ENCODE results near the gene MNX1. TPM values are rescaled to one million over a fixed set of nuclear protein-coding genes. Genes with fewer than 3 reads are reported as not detected.

The MNX1 gene
- total and polyA plus RNA-seq, 2 of the 4 experiments (the other 2 are of a cell fraction): not detected

- Histone ChIP-seq H3K4me1 (ENCODE audit: control insufficient read depth, insufficient read depth, low read length) (no peaks in the 10 kb centered on the region), H3K36me3 (ENCODE audit: control insufficient read depth, insufficient read depth, low read length) (no peaks in the 10 kb centered on the region), H2BK120ac (ENCODE audit: low read depth, low read length) (no peak overlapping the region), H3K27me3 (ENCODE audit: control insufficient read depth, insufficient read depth, low read length) (peaks cover 2% of the 10 kb centered on the region; the same call in 1 of the 2 replicates), H2BK5ac (ENCODE audit: low read depth, low read length, poor library complexity, severe bottlenecking) (no peak overlapping the region), H3K9me1 (ENCODE audit: insufficient read depth, low read length) (no peaks in the 10 kb centered on the region), H3K23ac (ENCODE audit: low read depth, low read length) (no peak overlapping the region), H3K9ac (ENCODE audit: low read depth, low read length) (no peak overlapping the region), H3K4me3 (ENCODE audit: insufficient read depth, low read depth, low read length) (no peak overlapping the region), H4K5ac (ENCODE audit: low read depth, low read length) (no peak overlapping the region), H4K8ac (ENCODE audit: low read depth in 2 of 2, low read length in 2 of 2) (no peak overlapping the region), H4K20me1 (ENCODE audit: insufficient read depth, low read length) (no peaks in the 10 kb centered on the region), H3K27ac (ENCODE audit: insufficient read depth, low read length) (no peak overlapping the region), H3K9me3 (ENCODE audit: control insufficient read depth, insufficient read depth, low read length) (no peaks in the 10 kb centered on the region), H4K91ac (ENCODE audit: insufficient read depth, low read depth, low read length) (no peak overlapping the region), H3K18ac (ENCODE audit: low read depth, low read length) (no peak overlapping the region), H2AFZ (replicated peaks; ENCODE audit: low read length, poor library complexity) (no peak overlapping the region), H3K79me1 (ENCODE audit: low read depth in 1 of 2, low read length in 2 of 2) (no peaks in the 10 kb centered on the region), H3K4me2 (ENCODE audit: low read depth, low read length) (no peak overlapping the region), H2AK9ac (replicated peaks; ENCODE audit: low read depth, low read length, poor library complexity) (no peak overlapping the region), H3K4ac (ENCODE audit: low read depth, low read length) (no peak overlapping the region), H2BK20ac (ENCODE audit: low read depth, low read length) (no peak overlapping the region), H3K14ac (replicated peaks; ENCODE audit: low read depth, low read length) (no peak overlapping the region), H2AK5ac (ENCODE audit: low read depth, low read length) (no peak overlapping the region), H3K56ac (ENCODE audit: extremely low read depth, insufficient read depth, low read length) (no peak overlapping the region), H2BK15ac (ENCODE audit: low read depth, low read length) (no peak overlapping the region)
- in situ Hi-C loops (cut with MboI; ENCODE audit: low sequenced_read_pairs): no loop called here
- no TSS peak for BruUV-seq (replicated peaks)
- TF ChIP-seq MXI1 (IDR thresholded peaks at IDR 0.05; ENCODE audit: borderline replicate concordance, low read depth, low read length): no peak
- TF ChIP-seq ELK1 (IDR thresholded peaks at IDR 0.05; ENCODE audit: borderline replicate concordance, low read depth, low read length): no peak
- no peak for TF ChIP-seq MAFK (IDR thresholded peaks at IDR 0.05; ENCODE audit: low read depth, low read length)
- TF ChIP-seq FOS (IDR thresholded peaks at IDR 0.05; ENCODE audit: low read depth, low read length): no peak
- TF ChIP-seq SMC3 (IDR thresholded peaks at IDR 0.05; ENCODE audit: low read depth, low read length): no peak
- TF ChIP-seq CHD1 (IDR thresholded peaks at IDR 0.05; ENCODE audit: low read depth, low read length): no peak
- TF ChIP-seq RAD21 (IDR thresholded peaks at IDR 0.05; ENCODE audit: low read length): no peak
- no peak for TF ChIP-seq MAZ (IDR thresholded peaks at IDR 0.05; ENCODE audit: borderline replicate concordance, low read depth, low read length)
- no peak for TF ChIP-seq NFE2L2 (IDR thresholded peaks at IDR 0.05; ENCODE audit: low read depth, low read length)
- no peak for TF ChIP-seq POLR2A (IDR thresholded peaks at IDR 0.05; ENCODE audit: low read depth, low read length)
- TF ChIP-seq RFX5 (IDR thresholded peaks at IDR 0.05; ENCODE audit: low read depth, low read length): no peak
- TF ChIP-seq BHLHE40 (IDR thresholded peaks at IDR 0.05; ENCODE audit: low read depth, low read length): no peak
- TF ChIP-seq CEBPB (IDR thresholded peaks at IDR 0.05; ENCODE audit: low read depth, low read length): no peak
- no peak for TF ChIP-seq RCOR1 (IDR thresholded peaks at IDR 0.05; ENCODE audit: insufficient replicate concordance, low read length)
- TF ChIP-seq CTCF (conservative IDR thresholded peaks at IDR 0.05; ENCODE audit: low read depth, low read length): no peak
- ChIA-PET POLR2A (ENCODE audit: unreplicated experiment) (no interaction called here), CTCF (no interaction called here)
- WGBS, 2 experiments (ENCODE audit: extremely low coverage in 2 of 2, insufficient read length in 1 of 2): no CpG with 5 or more reads among the region's 6 CpGs
- intact Hi-C loops (cut with micrococcal nuclease): no loop called here
- DNase-seq (no peak), ATAC-seq (ENCODE audit: low read depth) (no peak)
- dilution Hi-C loops (cut with HindIII; ENCODE audit: low sequenced_read_pairs, unreplicated experiment): no loop called here
Measured at GRCh38 chr7:157047148-157047547, 36.7 kb upstream of the MNX1 start.

Measured in IMR-90 (cell line).